Fibroblast of skin of back (primary cell): ENCODE data around the gene PBRM1. TPM values are rescaled to one million over a fixed set of nuclear protein-coding genes. Genes with fewer than 3 reads are reported as not detected.
"Not testable (repeated sequence)": the region's sequence is repeated elsewhere in the genome, so short reads cannot be mapped to it uniquely, and the experiment has no call there.

ENCODE experiments used
- DNase-seq: peaks from one replicate; pipeline ENCODE4 v3.0.0-alpha.2; 2013
- polyA plus RNA-seq, 2 experiments: library from polyadenylated mRNA; unstranded; fragments of 120-200 nt; gene quantifications; one replicate each; pipeline ENCODE4 v1.2.1, GENCODE V29; 2013; ENCODE audit not compliant: insufficient read length in 2 of 2

Gene PBRM1
- polyA plus RNA-seq (2013, experiment 1 of 2; ENCODE audit: insufficient read length), result 35.0 TPM
- polyA plus RNA-seq (2013, experiment 2 of 2; ENCODE audit: insufficient read length), result 30.2 TPM

DNA sequence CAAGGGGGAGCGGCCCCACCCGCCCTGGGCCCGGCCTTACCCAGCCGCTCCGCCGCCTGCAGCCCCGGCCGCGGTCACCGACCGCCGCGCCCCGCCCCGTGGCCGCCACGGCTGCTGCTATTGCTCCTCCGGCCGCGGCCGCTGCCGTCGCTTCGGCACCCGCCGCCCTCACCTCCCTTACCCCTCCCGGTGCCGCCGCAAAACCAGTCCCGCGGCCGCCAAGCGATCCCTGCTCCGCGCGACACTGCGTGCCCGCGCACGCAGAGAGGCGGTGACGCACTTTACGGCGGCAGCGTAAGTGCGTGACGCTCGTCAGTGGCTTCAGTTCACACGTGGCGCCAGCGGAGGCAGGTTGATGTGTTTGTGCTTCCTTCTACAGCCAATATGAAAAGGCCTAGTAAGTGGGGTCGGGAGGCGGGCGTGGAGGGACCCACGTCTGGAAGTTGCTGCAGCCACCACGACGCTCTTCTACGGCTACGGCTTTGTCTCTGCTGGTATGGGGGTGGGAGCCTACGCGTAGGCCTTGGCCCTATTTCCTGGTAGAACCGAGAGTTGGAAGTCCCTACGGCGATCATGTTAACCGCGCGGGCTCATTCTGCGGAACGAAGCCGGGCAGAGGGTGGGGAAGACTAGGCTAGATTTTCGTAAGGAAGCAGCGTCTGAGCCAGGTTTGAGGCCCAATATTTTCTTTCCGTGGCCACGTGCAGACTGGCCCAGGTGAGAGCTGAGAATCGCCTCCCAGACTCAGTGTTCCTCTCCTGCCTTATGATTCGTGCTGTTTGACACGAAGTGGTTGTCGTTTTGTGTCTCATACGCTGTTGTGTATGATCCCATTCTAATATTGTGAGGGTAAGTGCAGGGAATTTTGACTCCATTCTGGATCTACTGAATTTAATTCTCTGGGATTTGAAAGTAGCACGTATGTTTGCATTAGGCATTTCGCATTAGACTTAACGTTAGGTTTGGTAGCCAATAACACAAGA, at the start of gene PBRM1, which contains the start of gene GNL3:
PBRM1 (minus strand) TSS at position 205 of the 983 bp plus-strand sequence.
GNL3 (plus strand) TSS at position 324 of the 983 bp plus-strand sequence; CDS start at position 385, 61 bp downstream.
- DNase-seq, result peak; percentile 96

DNA sequence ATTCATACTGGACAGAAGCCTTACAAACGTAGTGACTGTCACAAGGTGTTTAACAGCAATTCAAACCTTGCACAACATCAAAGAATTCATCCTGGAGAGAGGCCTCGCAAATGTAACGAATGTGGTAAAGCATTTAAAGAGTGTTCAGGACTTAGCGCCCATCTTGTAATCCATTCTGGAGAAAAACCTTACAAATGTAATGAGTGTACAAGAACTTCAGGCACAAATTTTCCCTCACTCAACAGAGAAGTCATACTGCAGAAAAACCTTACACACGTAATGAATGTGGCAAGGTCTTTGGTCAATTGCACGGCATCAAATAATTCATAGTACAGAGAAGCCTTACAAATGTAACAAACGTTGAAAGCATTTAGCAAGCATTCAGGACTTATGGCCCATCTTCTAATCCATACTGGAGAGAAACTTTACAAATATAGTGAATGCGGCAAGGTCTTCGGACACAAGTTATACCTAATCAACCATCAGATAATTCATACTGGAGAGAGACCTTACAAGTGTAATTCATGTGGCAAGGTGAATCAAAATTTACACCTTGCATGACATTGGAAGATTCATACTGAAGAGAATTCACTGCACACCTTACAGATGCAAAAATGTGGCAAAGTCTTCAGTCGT, 47.7 kb upstream of the PBRM1 start:
- DNase-seq, result no peak

DNA sequence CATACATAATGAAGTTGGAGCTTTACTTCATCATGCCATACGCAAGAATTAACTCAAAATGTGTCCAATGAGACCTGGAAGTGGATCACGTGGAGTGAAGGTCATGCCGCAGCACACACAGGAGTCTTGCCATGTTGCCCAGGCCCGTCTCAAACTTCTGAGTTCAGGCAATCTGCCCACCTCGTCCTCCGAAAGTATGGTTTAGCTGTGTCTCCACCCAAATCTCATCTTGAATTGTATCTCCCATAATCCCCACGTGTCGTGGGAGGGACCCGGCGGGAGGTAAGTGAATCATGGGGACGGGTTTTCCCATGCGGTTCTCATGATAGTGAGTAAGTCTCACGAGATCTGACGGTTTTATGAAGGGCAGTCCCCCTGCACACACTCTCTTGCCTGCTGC, 45.9 kb upstream of the PBRM1 start:
- no peak for DNase-seq

DNA sequence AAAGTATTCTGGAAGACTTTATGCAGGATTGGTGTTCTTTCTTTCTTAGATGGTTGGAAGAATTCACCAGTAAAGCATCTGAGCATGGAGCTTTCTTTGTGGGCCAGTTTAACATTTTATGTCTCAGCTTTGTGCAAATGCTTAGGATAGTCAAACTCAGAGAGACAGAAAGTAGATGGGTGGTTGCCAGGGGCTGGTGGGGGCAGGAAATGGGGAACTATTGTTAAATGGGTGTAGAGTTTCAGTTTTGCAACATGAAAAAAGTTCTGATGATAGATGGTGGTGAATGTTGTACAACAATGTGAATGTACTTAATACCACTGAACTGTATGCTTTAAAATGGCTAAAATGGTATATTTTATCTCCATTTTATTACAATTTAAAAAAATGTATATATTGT, 45.0 kb upstream of the PBRM1 start:
- no peak for DNase-seq

DNA sequence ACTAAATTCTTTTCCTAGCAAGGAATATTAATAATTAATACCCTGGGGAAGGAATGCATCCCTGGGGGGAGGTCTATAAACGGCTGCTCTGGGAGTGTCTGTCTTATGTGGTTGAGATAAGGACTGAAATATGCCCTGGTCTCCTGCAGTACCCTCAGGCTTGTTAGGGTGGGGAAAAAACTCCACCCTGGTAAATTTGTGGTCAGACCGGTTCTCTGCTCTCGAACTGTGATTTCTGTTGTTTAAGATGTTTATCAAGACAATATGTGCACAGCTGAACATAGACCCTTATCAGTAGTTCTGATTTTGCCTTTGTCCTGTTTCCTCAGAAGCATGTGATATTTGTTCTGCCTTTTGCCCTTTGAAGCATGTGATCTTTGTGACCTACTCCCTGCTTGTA, 43.0 kb upstream of the PBRM1 start:
- DNase-seq, result not testable (repeated sequence)

DNA sequence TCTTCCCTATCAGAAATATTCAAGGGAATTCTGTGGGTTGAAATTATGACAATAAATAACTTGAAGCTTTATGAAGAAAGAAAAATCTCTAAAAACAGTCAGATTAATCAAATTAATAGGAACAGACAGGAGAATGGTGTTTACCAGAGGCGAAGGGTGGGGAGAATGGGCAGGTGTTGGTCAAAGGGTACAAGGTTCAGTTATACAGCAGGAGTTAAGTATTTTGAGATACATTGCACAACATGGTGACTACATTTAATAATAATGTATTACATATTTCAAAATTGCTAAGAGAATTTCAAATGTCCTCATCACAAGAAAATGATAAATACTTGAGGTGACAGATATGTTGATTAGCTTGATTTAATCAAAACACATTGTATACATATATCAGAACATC, 38.8 kb upstream of the PBRM1 start:
- DNase-seq, result no peak

DNA sequence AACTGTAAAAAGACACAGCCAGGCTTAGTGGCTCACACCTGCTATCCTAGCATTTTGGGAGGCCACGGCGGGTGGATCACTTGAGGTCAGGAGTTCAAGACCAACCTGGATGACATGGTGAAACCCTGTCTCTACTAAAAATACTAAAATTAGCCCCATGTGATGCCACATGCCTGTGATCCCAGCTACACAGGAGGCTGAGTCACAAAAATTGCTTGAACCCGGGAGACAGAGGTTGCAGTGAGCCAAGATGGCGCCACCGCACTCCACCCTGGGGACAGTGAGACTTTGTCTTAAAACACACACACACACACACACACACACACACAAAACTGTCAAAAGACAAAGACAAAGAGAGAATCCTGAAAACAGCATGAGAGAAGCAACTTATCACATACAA, 38.2 kb upstream of the PBRM1 start:
- no peak for DNase-seq

DNA sequence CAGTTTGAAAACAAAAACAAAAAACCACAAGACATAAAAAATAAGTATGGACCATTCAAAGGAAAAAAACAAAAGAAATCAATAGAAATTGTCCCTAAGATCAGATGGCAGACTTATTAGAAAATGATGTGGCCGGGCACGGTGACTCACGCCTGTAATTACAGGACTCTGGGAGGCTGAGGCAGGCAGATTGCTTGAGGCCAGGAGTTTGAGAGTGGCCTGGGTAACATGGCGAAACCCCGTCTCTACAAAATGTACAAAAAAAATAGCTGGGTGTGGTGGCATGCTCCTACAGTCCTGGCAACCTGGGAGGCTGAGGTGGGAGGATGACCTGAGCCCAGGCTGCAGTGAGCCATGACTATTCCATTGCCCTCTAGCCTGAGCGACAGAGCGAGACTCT, 36.8 kb upstream of the PBRM1 start:
- DNase-seq, result no peak

DNA sequence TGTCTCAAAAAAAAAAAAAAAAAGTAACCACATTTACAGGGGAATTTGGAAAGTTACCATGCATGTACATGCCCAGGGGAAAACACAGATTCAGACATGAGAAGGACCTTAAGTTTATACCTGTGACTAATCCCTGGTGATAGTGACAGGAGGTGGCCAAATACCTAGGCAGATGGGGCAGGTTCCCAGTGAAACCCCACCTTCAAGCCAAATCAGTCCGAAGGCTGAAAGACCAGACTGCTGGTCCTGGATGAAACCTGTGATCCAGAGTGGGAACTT, 36.0 kb upstream of the PBRM1 start:
- DNase-seq, result no peak

DNA sequence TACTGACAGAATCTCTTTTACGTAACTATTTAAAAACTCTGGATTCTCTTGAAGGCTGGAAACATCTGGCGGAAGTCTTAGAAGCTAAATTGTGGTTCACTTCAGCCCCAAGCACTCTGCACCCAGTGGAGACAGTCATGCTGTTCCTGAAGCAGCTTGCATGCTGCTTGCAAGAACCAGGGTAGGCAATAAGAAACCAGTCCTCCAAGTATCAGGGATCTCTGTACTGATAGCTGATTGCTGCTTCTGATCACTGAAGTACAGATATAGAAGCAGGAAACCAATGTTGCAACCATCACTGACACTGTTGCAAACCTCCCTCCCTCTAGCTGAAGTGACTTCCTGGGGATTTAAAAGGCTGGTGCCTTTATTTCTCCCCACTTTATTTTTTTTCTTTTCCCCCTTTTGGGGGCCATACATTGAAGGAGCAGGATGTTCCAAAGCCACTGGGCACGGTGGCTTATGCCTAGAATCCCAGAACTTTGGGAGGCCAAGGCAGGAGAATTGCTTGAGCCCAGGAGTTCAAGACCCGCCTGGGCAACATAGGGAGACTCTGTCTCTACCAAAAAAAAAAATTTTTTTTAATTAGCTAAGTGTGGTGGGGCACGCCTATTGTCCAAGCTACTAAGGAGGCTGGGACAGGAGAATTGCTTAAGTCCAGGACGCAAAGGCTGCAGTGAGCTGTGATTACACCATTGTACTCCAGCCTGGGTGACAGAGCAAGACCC, 35.5 kb upstream of the PBRM1 start:
- no peak for DNase-seq

DNA sequence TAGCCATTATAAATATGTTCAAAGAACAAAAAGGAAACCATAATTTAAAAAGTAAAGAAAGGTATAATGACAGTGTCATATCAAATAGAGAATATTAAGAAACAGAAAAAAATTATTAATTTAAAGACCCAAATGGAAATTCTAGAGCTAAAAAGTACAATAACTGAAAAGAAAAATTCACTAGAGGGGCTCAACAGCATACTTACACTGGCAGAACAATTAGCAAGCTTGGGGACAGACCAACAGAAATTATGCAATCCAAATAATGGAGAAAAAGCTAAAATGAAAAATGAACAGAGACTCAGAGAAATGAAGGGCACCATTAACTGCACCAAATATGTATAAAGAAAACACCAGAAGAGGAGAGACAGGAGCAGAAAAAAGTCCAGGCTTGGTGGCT, 33.9 kb upstream of the PBRM1 start:
- DNase-seq, result no peak

DNA sequence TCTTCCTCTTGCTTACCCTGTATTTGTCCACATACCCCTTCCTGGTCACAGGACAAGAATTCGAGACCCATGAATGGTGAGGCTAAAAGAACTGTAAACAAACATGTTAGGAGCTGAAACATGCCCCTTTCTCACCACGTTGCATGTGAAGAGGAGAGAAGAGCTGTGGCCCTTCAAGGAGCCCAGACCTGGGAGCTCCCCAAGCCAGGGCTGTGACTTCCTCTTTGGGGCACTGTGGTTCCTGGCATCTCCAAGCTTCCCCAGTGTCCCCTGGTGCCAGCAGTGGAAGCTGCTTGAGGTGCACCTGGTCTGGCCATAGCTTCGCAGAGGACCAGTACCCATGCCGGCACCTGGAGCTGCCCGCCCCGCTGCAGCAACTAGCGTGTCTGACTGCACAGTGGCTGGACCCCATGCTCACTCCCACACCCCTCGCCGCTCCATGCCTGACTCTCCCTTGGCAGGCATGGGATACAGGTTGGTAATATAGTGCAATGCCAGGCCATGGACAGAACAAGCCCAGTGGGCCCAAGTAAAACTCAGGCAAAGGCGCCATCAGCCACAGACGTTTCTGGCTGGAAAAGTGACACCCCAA, 30.1 kb upstream of the PBRM1 start:
- DNase-seq, result no peak

DNA sequence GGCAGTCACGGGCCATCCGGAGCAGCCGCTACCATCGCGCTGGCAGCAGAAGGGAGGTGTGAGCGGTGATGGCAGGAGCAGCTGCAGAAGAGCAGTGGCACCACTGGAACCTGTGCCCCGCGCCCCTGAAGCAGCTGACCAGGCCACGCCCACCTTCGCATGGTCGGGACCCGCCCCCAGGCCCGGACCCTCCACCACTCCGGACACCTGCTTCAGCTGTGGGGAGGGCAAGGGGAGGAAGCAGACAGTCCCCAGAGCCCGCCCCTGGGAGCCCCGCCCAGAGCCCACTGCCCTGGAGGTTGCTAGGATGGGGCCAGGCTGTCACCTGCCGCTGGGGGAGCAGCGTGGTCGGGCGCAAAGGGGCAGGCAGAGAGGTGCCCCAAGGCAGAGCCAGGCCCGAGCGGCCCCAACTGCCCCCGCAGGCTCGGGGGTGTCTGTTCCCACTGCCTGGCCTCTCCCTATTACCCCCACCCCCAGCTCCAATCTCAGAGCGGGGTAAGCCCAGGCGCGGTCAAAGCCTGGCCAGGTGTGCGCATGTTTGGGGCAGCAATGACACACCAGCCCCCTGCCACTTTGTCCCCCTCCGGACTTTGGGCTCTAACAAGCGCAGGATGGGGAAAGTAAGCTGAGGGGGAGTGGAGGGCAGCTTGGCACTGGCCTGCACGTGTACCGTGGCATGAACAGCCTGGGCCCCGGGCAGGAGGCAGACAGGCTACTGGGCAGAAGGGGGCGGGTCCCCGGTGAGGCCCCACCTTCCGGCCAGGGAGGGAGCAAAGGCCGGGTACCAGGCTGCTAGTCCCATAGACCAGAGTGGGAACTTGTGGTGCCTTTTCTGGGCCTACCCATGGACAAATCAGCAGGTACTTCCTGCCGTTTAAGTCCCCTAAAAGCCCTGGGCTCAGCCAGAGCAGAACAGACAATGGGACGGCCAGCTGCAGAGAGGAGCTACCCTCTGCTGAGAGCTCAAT, 28.9 kb upstream of the PBRM1 start:
- no peak for DNase-seq

DNA sequence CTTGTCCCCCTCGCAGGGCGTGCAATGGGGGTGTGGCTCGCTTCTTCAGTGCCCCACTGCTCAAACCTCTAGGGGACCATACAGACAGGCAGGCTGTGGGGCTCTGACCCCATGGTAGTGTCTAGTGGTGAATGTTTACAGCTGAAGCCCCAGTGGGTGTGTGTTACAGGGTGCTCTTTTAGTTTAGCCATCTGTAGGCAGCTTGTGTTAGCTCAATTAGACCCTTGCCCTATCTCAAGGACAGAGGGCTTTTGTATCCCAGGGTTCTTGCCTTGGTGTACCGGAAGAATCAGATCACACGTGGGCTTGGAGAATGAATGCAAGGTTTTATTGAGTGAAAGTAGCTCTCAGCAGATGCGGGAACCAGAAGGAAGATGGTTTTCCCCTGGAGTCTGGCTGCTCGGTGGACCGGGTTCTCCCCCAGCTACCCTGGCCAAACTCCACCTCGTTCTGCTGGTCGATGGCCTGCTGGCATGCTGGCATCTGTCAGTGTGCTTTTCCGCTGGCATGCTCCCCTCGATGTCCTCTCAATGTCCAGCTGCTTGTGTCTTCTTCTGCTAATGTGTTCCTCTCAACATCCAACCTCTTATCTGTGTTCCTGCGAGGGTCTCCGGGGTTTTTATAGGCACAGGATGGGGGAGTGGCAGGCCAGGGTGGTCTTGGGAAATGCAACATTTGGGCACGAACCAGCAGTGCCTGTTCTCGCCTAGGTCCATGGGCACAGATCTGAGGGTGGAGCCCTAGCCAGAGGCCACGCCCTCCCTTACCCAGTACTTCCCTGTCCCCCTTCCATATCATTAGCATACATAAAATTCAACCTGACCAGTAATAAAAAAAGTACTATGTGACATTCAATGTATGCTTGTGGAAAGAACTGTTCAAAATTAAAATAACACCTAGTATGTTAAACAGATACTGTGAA, 26.8 kb upstream of the PBRM1 start:
- no peak for DNase-seq

DNA sequence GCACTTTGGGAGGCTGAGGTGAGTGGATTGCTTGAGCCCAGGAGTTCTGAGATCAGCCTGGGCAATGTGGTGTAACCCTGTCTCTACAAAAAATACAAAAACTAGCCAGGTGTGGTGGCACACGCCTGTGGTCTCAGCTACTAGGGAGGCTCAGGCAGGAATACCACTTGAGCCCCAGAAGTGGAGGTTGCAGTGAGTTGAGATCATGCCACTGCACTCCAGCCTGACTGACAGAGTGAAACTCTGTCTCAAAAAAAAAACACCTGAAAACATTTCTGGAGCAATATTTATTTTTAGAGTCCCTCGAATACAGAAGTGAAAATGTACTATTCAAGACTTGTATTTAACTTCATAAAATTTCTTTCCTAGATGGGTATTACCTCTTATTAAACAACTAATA, 24.8 kb upstream of the PBRM1 start:
- no peak for DNase-seq

DNA sequence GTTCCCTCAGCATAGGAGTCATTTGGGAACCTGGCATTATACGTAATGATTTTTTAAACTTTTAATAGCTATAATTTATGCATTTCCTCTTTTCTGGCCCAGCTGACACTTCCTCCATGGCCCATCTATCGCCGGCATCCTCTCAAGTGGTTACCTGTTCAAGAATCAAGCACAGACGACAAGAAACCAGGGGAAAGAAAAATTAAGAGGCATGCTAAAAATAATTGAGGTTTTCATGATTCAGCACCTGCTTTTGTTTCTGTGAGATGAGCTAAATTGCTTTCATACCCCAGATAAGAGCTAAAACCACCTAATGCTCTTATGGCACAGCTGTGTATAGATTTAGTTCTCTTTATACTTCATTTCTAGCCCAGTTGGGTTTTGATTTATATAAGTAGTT, 21.9 kb upstream of the PBRM1 start:
- no peak for DNase-seq

DNA sequence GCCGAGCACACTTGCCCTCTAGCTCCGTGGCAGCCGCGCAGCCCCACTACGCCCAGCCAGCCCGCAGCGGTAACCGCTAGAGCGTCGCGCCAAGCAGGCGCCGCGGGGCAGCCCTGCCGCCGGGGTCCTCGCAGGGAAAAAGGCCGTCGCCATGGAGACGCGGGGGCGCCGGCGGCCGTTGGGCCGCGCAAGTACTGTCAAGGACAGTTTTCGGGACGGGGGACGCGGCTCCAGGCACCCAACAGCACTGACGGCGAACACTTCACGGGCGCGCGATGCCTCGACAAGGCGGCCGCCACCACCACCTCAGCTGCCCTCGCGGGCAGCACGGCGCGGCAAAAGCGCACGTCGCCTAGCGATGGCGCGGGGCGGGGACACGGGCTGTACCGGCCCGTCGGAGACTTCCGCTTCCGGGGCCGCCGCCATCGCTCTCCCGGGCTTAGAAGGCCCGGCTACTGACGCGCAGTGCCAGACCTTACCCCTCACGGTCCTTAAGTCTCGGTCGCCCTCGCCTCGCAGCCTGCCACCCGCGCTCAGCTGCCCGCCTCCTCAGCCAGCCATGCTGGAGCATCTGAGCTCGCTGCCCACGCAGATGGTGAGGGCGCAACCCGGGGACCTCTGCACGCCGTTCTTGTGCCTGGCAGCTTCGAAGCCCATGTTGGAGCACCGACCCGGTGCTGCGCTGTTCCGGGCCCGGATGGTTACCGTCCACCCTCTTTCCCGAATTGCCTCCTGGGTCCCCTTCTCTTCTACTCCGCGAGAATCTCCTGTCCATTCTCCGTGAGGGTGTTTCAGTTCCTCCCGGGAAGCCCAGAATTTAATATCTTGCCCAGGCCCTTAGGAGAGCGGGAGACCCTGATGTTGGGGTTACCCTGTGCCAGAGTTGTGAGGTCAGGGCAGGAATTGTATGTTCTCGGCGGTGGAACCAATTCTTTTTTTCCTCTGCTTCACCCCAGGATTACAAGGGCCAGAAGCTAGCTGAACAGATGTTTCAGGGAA, 20.3 kb upstream of the PBRM1 start, which contains the start of the genes GLT8D1 and SPCS1:
GLT8D1 (minus strand) TSS at position 104 of the 999 bp plus-strand sequence. CDS start 5,331 bp downstream, outside the sequence.
SPCS1 (plus strand) TSS at position 419 of the 999 bp plus-strand sequence; CDS start at position 560, 141 bp downstream.
- peak; percentile 87 for DNase-seq

DNA sequence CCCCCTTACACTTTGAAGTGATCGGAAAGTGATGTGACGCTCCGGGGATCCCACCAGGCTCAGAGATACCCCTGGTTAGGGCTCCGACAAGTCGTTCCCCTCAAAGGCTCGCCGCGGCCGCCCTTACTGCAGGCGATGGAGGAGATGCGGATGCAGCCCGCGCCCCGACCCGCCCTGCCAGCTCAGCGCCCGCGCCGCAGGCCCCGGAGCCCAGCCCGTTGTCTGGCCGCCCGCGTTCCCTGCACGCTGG, 19.6 kb upstream of the PBRM1 start:
- no peak for DNase-seq
